Measurements from ENCODE around the gene FOXO1.

FOXO1 gene

GRCh38 chr13:40604135-40604534 is 62.3 kb downstream of the FOXO1 start:
- no peak for DNase-seq

- no peak for DNase-seq
These were observed 66.2 kb downstream of the FOXO1 start for GRCh38 chr13:40600149-40600751.

GRCh38 chr13:40599747-40600146 is 66.7 kb downstream of the FOXO1 start:
- no peak for DNase-seq

GRCh38 chr13:40599124-40599523 is 67.3 kb downstream of the FOXO1 start:
- no peak for DNase-seq

- no peak for DNase-seq
These were observed 67.9 kb downstream of the FOXO1 start for GRCh38 chr13:40598569-40598968.

GRCh38 chr13:40597735-40598365 is 68.6 kb downstream of the FOXO1 start:
- no peak for DNase-seq

- DNase-seq: no peak
These were observed 70.0 kb downstream of the FOXO1 start for GRCh38 chr13:40596484-40596883.

- no peak for DNase-seq
These were observed 70.7 kb downstream of the FOXO1 start for GRCh38 chr13:40595693-40596092.

- DNase-seq: no peak
These were observed 74.4 kb downstream of the FOXO1 start for GRCh38 chr13:40592035-40592434.

- DNase-seq: no peak
These were observed 75.3 kb downstream of the FOXO1 start for GRCh38 chr13:40591091-40591490.

- DNase-seq: no peak
These were observed 76.2 kb downstream of the FOXO1 start for GRCh38 chr13:40590112-40590862.

GRCh38 chr13:40589285-40590109 is 76.9 kb downstream of the FOXO1 start:
- no peak for DNase-seq

GRCh38 chr13:40588101-40588500 is 78.3 kb downstream of the FOXO1 start:
- no peak for DNase-seq

- DNase-seq: no peak
These were observed 79.4 kb downstream of the FOXO1 start for GRCh38 chr13:40586886-40587565.

- DNase-seq: no peak
These were observed 80.5 kb downstream of the FOXO1 start for GRCh38 chr13:40585911-40586471.

- no peak for DNase-seq
These were observed 82.7 kb downstream of the FOXO1 start for GRCh38 chr13:40583738-40584137.

- no peak for DNase-seq
These were observed 83.9 kb downstream of the FOXO1 start for GRCh38 chr13:40582531-40582930.

GRCh38 chr13:40581277-40581579 is 85.2 kb downstream of the FOXO1 start:
- DNase-seq: no peak

- DNase-seq: no peak
These were observed 85.7 kb downstream of the FOXO1 start for GRCh38 chr13:40580566-40581276.

GRCh38 chr13:40579535-40579934 is 86.9 kb downstream of the FOXO1 start:
- no peak for DNase-seq

- no peak for DNase-seq
These were observed 88.4 kb downstream of the FOXO1 start for GRCh38 chr13:40578055-40578454.

GRCh38 chr13:40576369-40576768 is 90.1 kb downstream of the FOXO1 start:
- DNase-seq: no peak

Data from activated gamma-delta T cell (primary cell).